ENCODE results near the gene ZNF536. TPM values are rescaled to one million over a fixed set of nuclear protein-coding genes. Genes with fewer than 3 reads are reported as not detected.

ZNF536 gene
- total and polyA plus RNA-seq, 2 of the 13 experiments (the other 11 are each of a cell fraction or from before 2014, with no cell fraction given), result not detected

GRCh38 chr19:30487178-30487577, 115.0 kb downstream of the ZNF536 start:
- no peaks in the 10 kb centered on the region for H3K36me3 ChIP-seq (replicated peaks in 1 of 2; ENCODE audit: control insufficient read depth in 1 of 2, insufficient read depth in 2 of 2, low read length in 2 of 2)
- H3K79me2 ChIP-seq (ENCODE audit: insufficient read depth, low read length), result no peaks in the 10 kb centered on the region
- DNase-seq (ENCODE audit: low spot score) (no peak), ATAC-seq (no peak), FAIRE-seq (no peak)
- H3K27ac ChIP-seq (ENCODE audit: extremely low read length, insufficient read depth, low read length), result no peak overlapping the region
- H3K4me1 ChIP-seq (ENCODE audit: insufficient read depth, low read length), result no peaks in the 10 kb centered on the region
- H3K9me3 ChIP-seq (ENCODE audit: low read length), result no peaks in the 10 kb centered on the region
- CTCF ChIA-PET (ENCODE audit: low intra/inter-chr PET ratio, low total read pairs), result no interaction called here
- no TSS peak for BruUV-seq (replicated peaks)
- H3K4me3 ChIP-seq (replicated peaks in 1 of 3; ENCODE audit: insufficient read depth in 1 of 3, low read depth in 2 of 3, low read length in 3 of 3), result no peak overlapping the region
- no peak overlapping the region for H2AFZ ChIP-seq (ENCODE audit: low read length)
- intact Hi-C loops (cut with micrococcal nuclease; ENCODE audit: unreplicated experiment) (no loop called here), in situ Hi-C loops (cut with HindIII; ENCODE audit: extremely low pct_ligation_motif_present, low pct_unique_long_range_greater_than_20kb) (no loop called here)
- TF ChIP-seq BRF2 (CRISPR knock-in tag; IDR thresholded peaks at IDR 0.05) (no peak), SNAI1 (CRISPR knock-in tag; IDR thresholded peaks at IDR 0.05; ENCODE audit: borderline replicate concordance) (no peak), JUNB (CRISPR knock-in tag; IDR thresholded peaks at IDR 0.05; ENCODE audit: borderline replicate concordance) (no peak), CREBL2 (CRISPR knock-in tag; IDR thresholded peaks at IDR 0.05; ENCODE audit: borderline replicate concordance) (no peak), DDIT3 (CRISPR knock-in tag; IDR thresholded peaks at IDR 0.05) (no peak), ZNF335 (CRISPR knock-in tag; IDR thresholded peaks at IDR 0.05) (no peak), ZKSCAN8 (CRISPR knock-in tag; IDR thresholded peaks at IDR 0.05; ENCODE audit: borderline replicate concordance) (no peak), ZNF274 (CRISPR knock-in tag; IDR thresholded peaks at IDR 0.05) (no peak), ARID4A (CRISPR knock-in tag; IDR thresholded peaks at IDR 0.05; ENCODE audit: borderline replicate concordance) (no peak), YY1 (IDR thresholded peaks at IDR 0.05; ENCODE audit: insufficient read depth, insufficient replicate concordance, low read depth, low read length) (no peak), ZEB1 (IDR thresholded peaks at IDR 0.05; ENCODE audit: insufficient replicate concordance, low read depth) (no peak), PRMT3 (CRISPR knock-in tag; IDR thresholded peaks at IDR 0.05; ENCODE audit: borderline replicate concordance, low read depth) (no peak), HNF4G (IDR thresholded peaks at IDR 0.05; ENCODE audit: borderline replicate concordance, low read depth, low read length) (no peak), HNF4G (CRISPR knock-in tag; IDR thresholded peaks at IDR 0.05; ENCODE audit: borderline replicate concordance, low read depth) (no peak), ELK4 (CRISPR knock-in tag; IDR thresholded peaks at IDR 0.05; ENCODE audit: borderline replicate concordance) (no peak), ZIK1 (CRISPR knock-in tag; IDR thresholded peaks at IDR 0.05; ENCODE audit: borderline replicate concordance, low read depth) (no peak), RBAK (CRISPR knock-in tag; IDR thresholded peaks at IDR 0.05) (no peak)
- no peaks in the 10 kb centered on the region for H4K20me1 ChIP-seq (ENCODE audit: insufficient read depth, low read length)
- H3K9ac ChIP-seq (ENCODE audit: insufficient read depth, low read depth, low read length), result no peak overlapping the region
- peaks cover 0 to 14% of the 10 kb centered on the region in 2 experiments; a peak in 3 of 5 replicates for H3K27me3 ChIP-seq (ENCODE audit: control insufficient read depth in 1 of 2, insufficient read depth in 2 of 2, low read length in 2 of 2)
- no peak overlapping the region for H3K4me2 ChIP-seq (ENCODE audit: low read depth, low read length)
- POLR2A ChIA-PET, result no interaction called here
- under 1% methylated on average over 3 of the region's 3 CpGs for WGBS (ENCODE audit: low lambda C conversion rate)
